GM23338 (cell line): Measurements from ENCODE around the gene KCNK15. TPM values are rescaled to one million over a fixed set of nuclear protein-coding genes. Genes with fewer than 3 reads are reported as not detected.
A peak's percentile ranks its signal among the peaks of the same experiment; 100 is the strongest.

ENCODE experiments used
- ATAC-seq: fragments of 200-7000 bp; cut with Tn5 transposase; 3 replicates; pipeline ENCODE4 v1.9.1; 2020
- DNase-seq: peaks from one replicate; pipeline ENCODE4 v3.0.0-alpha.2; 2015; ENCODE audit warnings: low spot score
- H2AFZ ChIP-seq: fragments of 200-600 bp; sonication (generic); 2 replicates; pipeline ENCODE4 v1.8.0; 2016; ENCODE audit warnings: antibody characterized with exemption, mild to moderate bottlenecking, moderate library complexity
- H3F3A ChIP-seq: fragments of 200-600 bp; sonication (generic); replicated peaks from 2 replicates; pipeline ENCODE4 v1.8.0; 2017; ENCODE audit warnings: antibody characterized with exemption, mixed run types, low read depth
- H3K27ac ChIP-seq: fragments of 200-600 bp; sonication (generic); 2 replicates; pipeline ENCODE4 v1.6.1; 2016; ENCODE audit warnings: low read depth
- H3K27me3 ChIP-seq: fragments of 200-600 bp; sonication (generic); 2 replicates; pipeline ENCODE4 v1.8.0; 2016; ENCODE audit warnings: mild to moderate bottlenecking, mixed run types, moderate library complexity; ENCODE audit not compliant: insufficient read depth
- H3K36me3 ChIP-seq: fragments of 200-600 bp; sonication (generic); 2 replicates; pipeline ENCODE4 v1.8.0; 2016; ENCODE audit warnings: mild to moderate bottlenecking; ENCODE audit not compliant: insufficient read depth
- H3K4me1 ChIP-seq: fragments of 200-600 bp; sonication (generic); 2 replicates; pipeline ENCODE4 v1.8.0; 2016; ENCODE audit warnings: mild to moderate bottlenecking, moderate library complexity; ENCODE audit not compliant: insufficient read depth
- H3K4me2 ChIP-seq: fragments of 200-600 bp; sonication (generic); 2 replicates; pipeline ENCODE4 v1.7.1; 2017; ENCODE audit warnings: mixed run types
- H3K4me3 ChIP-seq: fragments of 200-600 bp; sonication (generic); 2 replicates; pipeline ENCODE4 v1.6.1; 2016; ENCODE audit warnings: mixed run types
- H3K79me2 ChIP-seq: fragments of 200-600 bp; sonication (generic); replicated peaks from 2 replicates; pipeline ENCODE4 v1.8.0; 2017; ENCODE audit warnings: mild to moderate bottlenecking; ENCODE audit not compliant: insufficient read depth
- H3K9me2 ChIP-seq: fragments of 200-600 bp; sonication (generic); 2 replicates; pipeline ENCODE4 v1.8.0; 2017; ENCODE audit not compliant: insufficient read depth
- H4K20me1 ChIP-seq: fragments of 200-600 bp; sonication (generic); replicated peaks from 2 replicates; pipeline ENCODE4 v1.8.0; 2017; ENCODE audit warnings: mild to moderate bottlenecking; ENCODE audit not compliant: insufficient read depth
- H3K27ac Mint-ChIP-seq: 2 replicates; pipeline ENCODE4 v1.8.0; 2020; ENCODE audit warnings: inconsistent platforms, mild to moderate bottlenecking, moderate library complexity, mixed read lengths
- H3K27me3 Mint-ChIP-seq: 3 replicates; pipeline ENCODE4 v1.8.0; 2022; ENCODE audit warnings: low read depth, mild to moderate bottlenecking, moderate library complexity, mixed read lengths, inconsistent platforms; ENCODE audit not compliant: insufficient read depth, poor library complexity
- H3K36me3 Mint-ChIP-seq: 3 replicates; pipeline ENCODE4 v1.8.0; 2021; ENCODE audit warnings: low read depth, mild to moderate bottlenecking, inconsistent platforms, moderate library complexity, mixed read lengths
- H3K4me1 Mint-ChIP-seq: 3 replicates; pipeline ENCODE4 v1.8.0; 2020; ENCODE audit warnings: mild to moderate bottlenecking, inconsistent platforms, mixed read lengths
- H3K4me3 Mint-ChIP-seq: 3 replicates; pipeline ENCODE4 v1.8.0; 2021; ENCODE audit warnings: moderate library complexity, mild to moderate bottlenecking, inconsistent platforms, mixed read lengths
- H3K9me3 Mint-ChIP-seq: 3 replicates; pipeline ENCODE4 v1.8.0; 2020; ENCODE audit warnings: moderate library complexity, mild to moderate bottlenecking, inconsistent platforms, mixed read lengths
- CTCF ChIP-seq, 2 experiments: fragments of 200-600 bp in 1 of 2; sonication (generic) in 1 of 2; conservative IDR thresholded peaks; 2 replicates each; pipeline versions ENCODE4 v1.5.1 to v1.6.1; 2016 to 2017; ENCODE audit warnings: antibody characterized with exemption in 2 of 2, low read depth in 2 of 2, mild to moderate bottlenecking in 2 of 2, moderate library complexity in 1 of 2
- EZH2phosphoT487 ChIP-seq: fragments of 200-600 bp; sonication (generic); IDR thresholded peaks from one replicate; pipeline ENCODE4 v1.8.1; 2018; ENCODE audit warnings: antibody characterized with exemption; ENCODE audit not compliant: unreplicated experiment
- JUNB ChIP-seq: IDR thresholded peaks from one replicate; pipeline ENCODE4 v1.6.1; 2016; ENCODE audit warnings: antibody characterized with exemption; ENCODE audit not compliant: unreplicated experiment
- POLR2AphosphoS5 ChIP-seq: IDR thresholded peaks from 2 replicates; pipeline ENCODE4 v1.6.1; 2016; ENCODE audit warnings: antibody characterized with exemption, low read depth
- REST ChIP-seq: IDR thresholded peaks from one replicate; pipeline ENCODE4 v1.6.1; 2018; ENCODE audit warnings: antibody characterized with exemption; ENCODE audit not compliant: unreplicated experiment
- ZNF114 ChIP-seq: fragments of 250-450 bp; sonication (Bioruptor Pico); IDR thresholded peaks from 2 replicates; pipeline ENCODE4 v1.5.0; 2020; ENCODE audit warnings: mild to moderate bottlenecking, moderate library complexity
- ZNF331 ChIP-seq: fragments of 250-450 bp; sonication (Bioruptor Pico); IDR thresholded peaks from 2 replicates; pipeline ENCODE4 v1.5.0; 2020; ENCODE audit warnings: low read depth, mild to moderate bottlenecking, moderate library complexity
- polyA plus RNA-seq: library from polyadenylated mRNA; unstranded; fragments of >200 nt; fragmentation: Nextera tagmentation; extraction: Ambion mirVana; gene quantifications from 2 replicates; pipeline ENCODE4 v1.2.1, GENCODE V29; 2016
- total RNA-seq: library from RNA; depleted of rRNA; stranded (reverse); fragments of >200 nt; shearing (Covaris generic); gene quantifications from 2 replicates; pipeline ENCODE4 v1.2.3, GENCODE V29; 2014

Gene KCNK15
- total and polyA plus RNA-seq, 2 experiments from 2014 or later = 0.63 to 3.3 TPM

- Histone ChIP-seq H3K27ac (no peak overlapping the region), H3K79me2 (peaks cover 10% of the 10 kb centered on the region; the same call in 1 of the 2 replicates), H3K4me3 (no peak overlapping the region), H3K27me3 (no peaks in the 10 kb centered on the region), H3K36me3 (no peaks in the 10 kb centered on the region), H3K4me2 (no peak overlapping the region), H4K20me1 (peaks cover 42% of the 10 kb centered on the region), H2AFZ (no peak overlapping the region), H3K4me1 (peaks cover 9% of the 10 kb centered on the region), H3K9me2 (no peaks in the 10 kb centered on the region), H3F3A (no peaks in the 10 kb centered on the region)
- TF ChIP-seq ZNF331 (CRISPR knock-in tag) (no peak), REST (peak; percentile 92)
- Mint-ChIP-seq H3K4me3 (no peak overlapping the region), H3K36me3 (no peaks in the 10 kb centered on the region), H3K27me3 (peaks cover 1% of the 10 kb centered on the region), H3K27ac (no peak overlapping the region), H3K9me3 (no peaks in the 10 kb centered on the region), H3K4me1 (peaks cover 14% of the 10 kb centered on the region)
- DNase-seq (peak; percentile 83), ATAC-seq (peak; percentile 71)
These were observed 34.6 kb downstream of the KCNK15 start for GRCh38 chr20:44780226-44780625.

GRCh38 chr20:44781118-44781517 lies 35.5 kb downstream of the KCNK15 start:
- H3K9me3 Mint-ChIP-seq = no peaks in the 10 kb centered on the region
- Histone ChIP-seq H3F3A (0 out of 2 replicates have a peak, but pooled peaks cover 3% of the 10 kb centered on the region), H3K4me1 (peaks cover 16% of the 10 kb centered on the region), H4K20me1 (peaks cover 40% of the 10 kb centered on the region), H3K79me2 (peaks cover 4% of the 10 kb centered on the region; the same call in 1 of the 2 replicates), H3K27ac (no peak overlapping the region), H3K36me3 (no peaks in the 10 kb centered on the region), H3K4me2 (no peak overlapping the region), H3K4me3 (no peak overlapping the region), H3K9me2 (no peaks in the 10 kb centered on the region), H2AFZ (no peak overlapping the region), H3K27me3 (no peaks in the 10 kb centered on the region)
- H3K27ac Mint-ChIP-seq = no peak overlapping the region
- H3K27me3 Mint-ChIP-seq = peaks cover 4% of the 10 kb centered on the region
- no peak overlapping the region for H3K4me3 Mint-ChIP-seq
- H3K36me3 Mint-ChIP-seq = no peaks in the 10 kb centered on the region
- peaks cover 23% of the 10 kb centered on the region for H3K4me1 Mint-ChIP-seq
- ATAC-seq (no peak), DNase-seq (no peak)
- no peak for TF ChIP-seq ZNF114 (CRISPR knock-in tag)
- TF ChIP-seq JUNB = no peak
- TF ChIP-seq REST = no peak
- no peak for TF ChIP-seq CTCF (conservative IDR thresholded peaks at IDR 0.05; ENCODE audit: low read depth in 2 of 2)
- no peak for TF ChIP-seq ZNF331 (CRISPR knock-in tag)
- TF ChIP-seq POLR2AphosphoS5 = no peak
- TF ChIP-seq EZH2phosphoT487 = no peak
